Mesendoderm (in vitro differentiated cells): Measurements from ENCODE around the gene RAB31.

ENCODE experiments used
- DNase-seq: peaks from one replicate; pipeline ENCODE4 v3.0.0; 2013
- H2AK5ac ChIP-seq: 2 replicates; pipeline ENCODE4 v1.6.1; 2013; ENCODE audit warnings: low read length, inconsistent platforms
- H2BK120ac ChIP-seq: 2 replicates; pipeline ENCODE4 v1.6.1; 2013; ENCODE audit warnings: low read depth, mild to moderate bottlenecking, low read length, moderate library complexity, mixed read lengths
- H2BK15ac ChIP-seq: replicated peaks from 2 replicates; pipeline ENCODE4 v1.6.1; 2013; ENCODE audit warnings: low read depth, mild to moderate bottlenecking, moderate library complexity
- H2BK5ac ChIP-seq: 2 replicates; pipeline ENCODE4 v1.6.1; 2013; ENCODE audit warnings: low read length, inconsistent platforms
- H3K18ac ChIP-seq: 2 replicates; pipeline ENCODE4 v1.6.1; 2013; ENCODE audit warnings: mild to moderate bottlenecking, low read length, mixed read lengths
- H3K23ac ChIP-seq: one replicate; pipeline ENCODE4 v1.6.1; 2013; ENCODE audit warnings: low read length
- H3K27ac ChIP-seq: 2 replicates; pipeline ENCODE4 v1.5.1; 2013; ENCODE audit warnings: low read depth, mild to moderate bottlenecking, inconsistent platforms, low read length, moderate library complexity
- H3K27me3 ChIP-seq: 2 replicates; pipeline ENCODE4 v1.6.1; 2013; ENCODE audit warnings: low read length, control low read depth, mild to moderate bottlenecking, inconsistent platforms; ENCODE audit not compliant: insufficient read depth, poor library complexity
- H3K36me3 ChIP-seq: 2 replicates; pipeline ENCODE4 v1.6.1; 2013; ENCODE audit warnings: low read length, inconsistent platforms; ENCODE audit not compliant: control insufficient read depth, insufficient read depth
- H3K4ac ChIP-seq: one replicate; pipeline ENCODE4 v1.6.1; 2013; ENCODE audit warnings: low read depth, mild to moderate bottlenecking, low read length, moderate library complexity
- H3K4me1 ChIP-seq: 2 replicates; pipeline ENCODE4 v1.6.1; 2013; ENCODE audit warnings: low read depth, low read length, inconsistent platforms; ENCODE audit not compliant: control insufficient read depth
- H3K4me2 ChIP-seq: 2 replicates; pipeline ENCODE4 v1.6.1; 2013; ENCODE audit warnings: low read length
- H3K4me3 ChIP-seq: 2 replicates; pipeline ENCODE4 v1.5.1; 2013; ENCODE audit warnings: mild to moderate bottlenecking, low read length
- H3K56ac ChIP-seq: one replicate; pipeline ENCODE4 v1.6.1; 2013; ENCODE audit warnings: low read length
- H3K79me1 ChIP-seq: 2 replicates; pipeline ENCODE4 v1.6.1; 2013; ENCODE audit warnings: low read length, inconsistent platforms
- H3K79me2 ChIP-seq: 2 replicates; pipeline ENCODE4 v1.6.1; 2013; ENCODE audit warnings: mild to moderate bottlenecking, low read length; ENCODE audit not compliant: control insufficient read depth, insufficient read depth
- H3K9ac ChIP-seq: 2 replicates; pipeline ENCODE4 v1.6.1; 2013; ENCODE audit warnings: low read length, inconsistent platforms
- H4K5ac ChIP-seq: one replicate; pipeline ENCODE4 v1.6.1; 2013; ENCODE audit warnings: low read length
- H4K8ac ChIP-seq: one replicate; pipeline ENCODE4 v1.6.1; 2013; ENCODE audit warnings: low read depth, mild to moderate bottlenecking, control low read depth, low read length, moderate library complexity
- WGBS: extraction: QIAGEN DNeasy Blood & Tissue Kit; methylation state at CpG from one replicate; pipeline ENCODE4 v1.1.7; 2013; ENCODE audit warnings: low lambda C conversion rate, missing lambda C conversion rate; ENCODE audit not compliant: insufficient coverage; ENCODE audit errors: extremely low coverage; 5-methylcytosine and 5-hydroxymethylcytosine counted together

Gene RAB31

GRCh38 chr18:9742524-9743131 is 34.5 kb downstream of the RAB31 start:
- Histone ChIP-seq H3K18ac (peak overlapping the region; percentile 93), H3K9ac (no peak overlapping the region), H3K36me3 (no peaks in the 10 kb centered on the region), H3K79me1 (peaks cover 7% of the 10 kb centered on the region), H3K56ac (peak overlapping the region; percentile 87), H4K8ac (no peak overlapping the region), H2AK5ac (no peak overlapping the region), H3K4ac (no peak overlapping the region), H3K79me2 (no peaks in the 10 kb centered on the region), H3K4me1 (peaks cover 15% of the 10 kb centered on the region), H4K5ac (no peak overlapping the region), H3K27ac (peak overlapping the region; percentile 71), H3K4me2 (no peak overlapping the region), H3K23ac (no peak overlapping the region), H3K27me3 (no peaks in the 10 kb centered on the region), H2BK5ac (no peak overlapping the region), H3K4me3 (no peak overlapping the region), H2BK120ac (peak overlapping the region; percentile 62), H2BK15ac (no peak overlapping the region)
- no CpG with 5 or more reads among the region's 8 CpGs for WGBS
- peak; percentile 39 for DNase-seq

- H3K56ac ChIP-seq = no peak overlapping the region
- DNase-seq = peak; percentile 94
- H3K27me3 ChIP-seq = no peaks in the 10 kb centered on the region
- H3K9ac ChIP-seq = no peak overlapping the region
- H3K4me2 ChIP-seq = no peak overlapping the region
- WGBS = no CpG with 5 or more reads among the region's 11 CpGs
- H3K18ac ChIP-seq = peak overlapping the region; percentile 70
- peaks cover 15% of the 10 kb centered on the region for H3K4me1 ChIP-seq
- peaks cover 2% of the 10 kb centered on the region for H3K79me1 ChIP-seq
- no peak overlapping the region for H4K5ac ChIP-seq
- no peak overlapping the region for H2BK120ac ChIP-seq
- no peak overlapping the region for H2BK15ac ChIP-seq
- H3K4me3 ChIP-seq = no peak overlapping the region
- no peak overlapping the region for H3K23ac ChIP-seq
- H3K4ac ChIP-seq = no peak overlapping the region
- H3K27ac ChIP-seq = peak overlapping the region; percentile 46
- no peaks in the 10 kb centered on the region for H3K79me2 ChIP-seq
- peak overlapping the region; percentile 3 for H2BK5ac ChIP-seq
- H4K8ac ChIP-seq = no peak overlapping the region
- H3K36me3 ChIP-seq = no peaks in the 10 kb centered on the region
- H2AK5ac ChIP-seq = no peak overlapping the region
These were observed 35.3 kb downstream of the RAB31 start for GRCh38 chr18:9743200-9744016.

GRCh38 chr18:9746958-9747357 is 38.9 kb downstream of the RAB31 start:
- no peak overlapping the region for H4K5ac ChIP-seq

DNA sequence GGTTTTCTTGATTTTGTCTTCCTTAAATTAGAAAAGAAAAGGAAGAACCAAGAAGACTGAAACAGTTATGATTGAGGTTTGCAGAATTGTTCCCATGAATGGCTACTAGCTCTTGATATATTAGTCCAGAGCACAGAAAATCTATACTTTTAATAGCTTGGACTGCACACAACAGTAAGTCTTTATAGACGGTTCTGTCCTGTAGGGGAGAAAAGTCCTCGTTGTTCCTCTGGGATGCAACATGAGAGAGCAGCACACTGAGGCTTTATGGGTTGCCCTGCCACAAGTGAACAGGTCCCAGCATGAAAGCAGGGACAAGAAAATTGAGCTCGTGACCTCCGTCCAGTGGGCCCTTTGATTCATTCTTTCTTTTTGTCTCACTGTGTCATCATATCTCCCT is 41.5 kb downstream of the RAB31 start:
- no CpG with 5 or more reads among the region's 4 CpGs for WGBS
- H3K4me3 ChIP-seq = no peak overlapping the region
- peaks cover 11% of the 10 kb centered on the region for H3K79me1 ChIP-seq
- no peaks in the 10 kb centered on the region for H3K36me3 ChIP-seq
- H2BK15ac ChIP-seq = no peak overlapping the region
- H4K5ac ChIP-seq = no peak overlapping the region
- no peak overlapping the region for H3K27ac ChIP-seq
- no peak overlapping the region for H3K56ac ChIP-seq
- H2BK120ac ChIP-seq = no peak overlapping the region
- no peak overlapping the region for H3K4ac ChIP-seq
- no peak overlapping the region for H3K23ac ChIP-seq
- no peak overlapping the region for H2BK5ac ChIP-seq
- no peaks in the 10 kb centered on the region for H3K4me1 ChIP-seq
- no peak overlapping the region for H3K18ac ChIP-seq
- H3K79me2 ChIP-seq = no peaks in the 10 kb centered on the region
- no peak for DNase-seq
- H3K27me3 ChIP-seq = no peaks in the 10 kb centered on the region
- H3K9ac ChIP-seq = no peak overlapping the region
- H3K4me2 ChIP-seq = no peak overlapping the region
- no peak overlapping the region for H4K8ac ChIP-seq
- no peak overlapping the region for H2AK5ac ChIP-seq

More at GRCh38 chr18:9746958-9747357, 38.9 kb downstream of the RAB31 start:
- no peak overlapping the region for H3K27ac ChIP-seq
- no peak for DNase-seq
- H3K4me3 ChIP-seq = no peak overlapping the region
- no peaks in the 10 kb centered on the region for H3K36me3 ChIP-seq
- no peak overlapping the region for H2AK5ac ChIP-seq
- no peak overlapping the region for H3K4me2 ChIP-seq
- H4K8ac ChIP-seq = no peak overlapping the region
- no peak overlapping the region for H2BK5ac ChIP-seq
- H3K4ac ChIP-seq = no peak overlapping the region
- no peak overlapping the region for H3K9ac ChIP-seq
- no CpG with 5 or more reads among the region's 1 CpG for WGBS
- no peak overlapping the region for H3K18ac ChIP-seq
- peaks cover 10% of the 10 kb centered on the region for H3K4me1 ChIP-seq
- no peaks in the 10 kb centered on the region for H3K79me2 ChIP-seq
- no peak overlapping the region for H2BK15ac ChIP-seq
- no peaks in the 10 kb centered on the region for H3K27me3 ChIP-seq
- H3K79me1 ChIP-seq = peaks cover 5% of the 10 kb centered on the region
- H3K56ac ChIP-seq = no peak overlapping the region
- no peak overlapping the region for H3K23ac ChIP-seq
- H2BK120ac ChIP-seq = no peak overlapping the region

- Histone ChIP-seq H3K36me3 (no peaks in the 10 kb centered on the region), H2BK120ac (no peak overlapping the region), H2BK15ac (no peak overlapping the region), H3K4me1 (no peaks in the 10 kb centered on the region), H3K23ac (no peak overlapping the region), H3K56ac (no peak overlapping the region), H3K4me2 (no peak overlapping the region), H3K9ac (no peak overlapping the region), H3K18ac (no peak overlapping the region), H3K27ac (no peak overlapping the region), H4K8ac (no peak overlapping the region), H3K79me2 (no peaks in the 10 kb centered on the region), H2AK5ac (no peak overlapping the region), H3K79me1 (peaks cover 12% of the 10 kb centered on the region), H3K4ac (no peak overlapping the region), H4K5ac (no peak overlapping the region), H2BK5ac (no peak overlapping the region), H3K4me3 (no peak overlapping the region), H3K27me3 (no peaks in the 10 kb centered on the region)
- WGBS = no CpG with 5 or more reads among the region's 12 CpGs
- no peak for DNase-seq
These were observed 42.0 kb downstream of the RAB31 start for GRCh38 chr18:9750112-9750511.
